ENCODE data around the gene TNFAIP8L2. TPM values are rescaled to one million over a fixed set of nuclear protein-coding genes. Genes with fewer than 3 reads are reported as not detected.
A peak's percentile ranks its signal among the peaks of the same experiment; 100 is the strongest.
"Not testable (repeated sequence)": the region's sequence is repeated elsewhere in the genome, so short reads cannot be mapped to it uniquely, and the experiment has no call there.

TNFAIP8L2 gene
- total and polyA plus RNA-seq, 10 donors = 26.3 to 63.4 (median 44.7) TPM

DNA sequence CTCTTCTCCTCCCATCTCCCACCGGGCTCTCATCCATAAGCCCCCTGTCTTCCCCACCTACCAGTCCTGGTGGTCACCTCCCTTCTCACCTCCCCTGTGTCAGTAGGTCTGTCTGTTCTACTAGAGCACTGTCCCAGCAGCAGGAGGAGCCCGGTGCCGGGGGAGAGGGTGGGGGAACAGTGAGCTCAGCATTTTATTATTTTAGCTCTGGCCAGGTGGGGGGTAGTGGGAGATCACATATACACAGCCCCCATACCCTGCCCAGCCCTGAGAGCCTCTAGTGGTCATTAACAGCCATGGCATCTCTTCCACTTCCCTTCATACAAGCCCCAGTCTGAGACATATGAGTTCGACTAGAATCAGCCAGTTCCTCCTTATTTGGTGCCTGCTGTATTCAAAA is 19.4 kb downstream of the TNFAIP8L2 start, which contains the start of gene TMOD4:
TMOD4 (minus strand) TSS at position 119 of the 400 bp plus-strand sequence. CDS start 1,106 bp downstream, outside the sequence.
- 57 to 66% (median 62%) methylated on average over 4 of the region's 4 CpGs for WGBS, 5 donors
- no peak within 1 kb of the TSS for H3K4me3 ChIP-seq
- peaks cover 4 to 100% (median 81%) of the 10 kb centered on the region in 6 donors for H3K36me3 ChIP-seq
- H3K9me3 ChIP-seq = no peaks in the 10 kb centered on the region
- intact Hi-C loops (cut with DNase I; ENCODE audit: low total_unique reads) = no loop called here
- peak within 1 kb of the TSS in 2 of 8 donors; percentile 28 to 47 for H3K27ac ChIP-seq
- H3K4me1 ChIP-seq = peaks cover 0 to 6% (median 2%) of the 10 kb centered on the region in 6 donors
- TF ChIP-seq POLR2AphosphoS5 (IDR thresholded peaks at IDR 0.05) = no peak
- TF ChIP-seq, protein P1, sequence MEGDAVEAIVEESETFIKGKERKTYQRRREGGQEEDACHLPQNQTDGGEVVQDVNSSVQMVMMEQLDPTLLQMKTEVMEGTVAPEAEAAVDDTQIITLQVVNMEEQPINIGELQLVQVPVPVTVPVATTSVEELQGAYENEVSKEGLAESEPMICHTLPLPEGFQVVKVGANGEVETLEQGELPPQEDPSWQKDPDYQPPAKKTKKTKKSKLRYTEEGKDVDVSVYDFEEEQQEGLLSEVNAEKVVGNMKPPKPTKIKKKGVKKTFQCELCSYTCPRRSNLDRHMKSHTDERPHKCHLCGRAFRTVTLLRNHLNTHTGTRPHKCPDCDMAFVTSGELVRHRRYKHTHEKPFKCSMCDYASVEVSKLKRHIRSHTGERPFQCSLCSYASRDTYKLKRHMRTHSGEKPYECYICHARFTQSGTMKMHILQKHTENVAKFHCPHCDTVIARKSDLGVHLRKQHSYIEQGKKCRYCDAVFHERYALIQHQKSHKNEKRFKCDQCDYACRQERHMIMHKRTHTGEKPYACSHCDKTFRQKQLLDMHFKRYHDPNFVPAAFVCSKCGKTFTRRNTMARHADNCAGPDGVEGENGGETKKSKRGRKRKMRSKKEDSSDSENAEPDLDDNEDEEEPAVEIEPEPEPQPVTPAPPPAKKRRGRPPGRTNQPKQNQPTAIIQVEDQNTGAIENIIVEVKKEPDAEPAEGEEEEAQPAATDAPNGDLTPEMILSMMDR (IDR thresholded peaks at IDR 0.05 in 8 of 11, conservative IDR thresholded peaks at IDR 0.05 in 3 of 11) = peak in 9 of 11 experiments; percentile 7 to 62 (median 35)
- peak; percentile 41 for DNase-seq
- no peaks in the 10 kb centered on the region for H3K27me3 ChIP-seq (replicated peaks in 1 of 7)

DNA sequence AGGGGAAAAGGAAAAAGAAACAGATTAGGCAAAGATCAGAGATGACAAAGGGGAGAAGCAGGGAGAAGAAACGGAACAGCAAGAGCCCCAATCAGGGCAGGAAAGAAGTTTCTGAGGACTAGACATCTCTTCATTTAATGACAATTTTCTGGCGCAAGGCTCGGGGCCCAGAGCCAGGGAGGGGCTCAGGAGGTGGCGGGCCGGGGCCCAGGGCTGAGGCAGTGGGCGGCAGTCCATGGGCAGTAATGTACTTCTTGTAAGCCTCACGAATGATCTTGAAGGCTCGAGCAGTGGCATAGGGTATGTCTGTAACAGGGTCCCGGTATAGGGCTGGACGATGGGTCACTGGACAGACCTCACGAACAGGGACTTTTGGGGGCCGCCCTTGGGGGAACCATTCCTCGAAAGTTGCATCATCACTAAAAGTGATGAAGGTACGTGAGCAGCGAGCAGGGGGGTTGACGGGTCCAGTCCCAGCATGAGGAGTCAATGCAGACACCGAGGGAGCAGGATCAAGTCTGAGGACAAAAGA is 20.1 kb downstream of the TNFAIP8L2 start:
- Histone ChIP-seq H3K4me3 (no peak overlapping the region), H3K27ac (no peak overlapping the region), H3K36me3 (peaks cover 4 to 100% (median 85%) of the 10 kb centered on the region in 6 donors), H3K27me3 (replicated peaks in 1 of 7) (no peaks in the 10 kb centered on the region), H3K9me3 (no peaks in the 10 kb centered on the region), H3K4me1 (peaks cover 0 to 6% (median 2%) of the 10 kb centered on the region in 6 donors)
- no peak for TF ChIP-seq POLR2A (IDR thresholded peaks at IDR 0.05)
- TF ChIP-seq, protein P1 (IDR thresholded peaks at IDR 0.05 in 8 of 11, conservative IDR thresholded peaks at IDR 0.05 in 3 of 11) = no peak
- no peak for TF ChIP-seq POLR2AphosphoS5 (IDR thresholded peaks at IDR 0.05)
- DNase-seq = peak; percentile 52
- WGBS, 5 donors = 94 to 97% (median 95%) methylated on average over 17 of the region's 17 CpGs
- intact Hi-C loops (cut with DNase I; ENCODE audit: low total_unique reads) = no loop called here

DNA sequence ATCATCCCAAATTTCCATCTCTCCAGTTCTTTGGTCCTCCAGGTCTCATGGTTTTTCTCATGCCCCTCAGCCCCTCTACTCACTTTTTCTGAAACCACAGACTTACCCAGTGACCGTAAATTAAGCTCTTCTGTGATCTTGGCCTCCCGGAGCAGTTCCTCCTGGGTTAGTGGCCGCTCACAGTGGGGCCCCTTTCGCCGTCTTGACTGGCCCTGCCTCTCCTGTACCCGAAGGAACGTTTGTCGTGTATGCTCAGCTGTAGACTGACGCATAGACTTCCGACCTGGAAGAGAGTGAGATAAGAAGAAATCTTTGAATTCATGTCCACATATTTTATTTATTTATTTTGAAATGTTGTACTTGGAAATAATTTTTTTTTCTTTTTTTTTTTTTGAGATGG is 27.8 kb downstream of the TNFAIP8L2 start:
- TF ChIP-seq POLR2AphosphoS5 (IDR thresholded peaks at IDR 0.05) (no peak), POLR2A (IDR thresholded peaks at IDR 0.05) (no peak)
- TF ChIP-seq, protein P1 (IDR thresholded peaks at IDR 0.05 in 8 of 11, conservative IDR thresholded peaks at IDR 0.05 in 3 of 11) = no peak
- Histone ChIP-seq H3K36me3 (peaks cover 4 to 78% (median 67%) of the 10 kb centered on the region in 6 donors), H3K27ac (no peak overlapping the region), H3K4me3 (no peak overlapping the region), H3K27me3 (replicated peaks in 1 of 7) (no peaks in the 10 kb centered on the region), H3K9me3 (no peaks in the 10 kb centered on the region), H3K4me1 (peaks cover 14 to 29% (median 21%) of the 10 kb centered on the region in 6 donors)
- WGBS, 5 donors = 95 to 97% (median 95%) methylated on average over 10 of the region's 10 CpGs
- DNase-seq = peak; percentile 37
- intact Hi-C loops (cut with DNase I; ENCODE audit: low total_unique reads) = no loop called here

DNA sequence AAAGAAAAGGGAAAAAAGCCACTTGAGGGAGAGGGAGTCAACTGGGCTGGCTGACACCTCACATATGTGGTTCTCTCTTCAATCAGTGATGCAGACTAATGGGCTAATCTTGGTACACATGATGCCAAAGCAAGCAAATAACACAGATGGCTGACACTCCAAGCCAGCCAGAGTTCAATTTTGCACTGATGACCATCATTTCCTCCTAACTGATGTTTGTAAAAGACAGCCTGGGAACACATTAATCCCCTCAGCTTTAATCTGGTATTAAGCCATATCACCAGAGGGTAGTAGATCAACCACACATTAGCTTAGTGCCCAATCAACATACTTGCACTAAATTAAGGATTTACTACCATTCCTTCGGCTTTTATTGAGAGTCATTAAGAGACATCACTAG is 30.8 kb downstream of the TNFAIP8L2 start:
- Histone ChIP-seq H3K4me3 (no peak overlapping the region), H3K27ac (no peak overlapping the region), H3K27me3 (replicated peaks in 1 of 7) (no peaks in the 10 kb centered on the region), H3K36me3 (peaks cover 0 to 48% (median 37%) of the 10 kb centered on the region in 6 donors), H3K9me3 (no peaks in the 10 kb centered on the region), H3K4me1 (peaks cover 16 to 42% (median 28%) of the 10 kb centered on the region in 6 donors)
- intact Hi-C loops (cut with DNase I; ENCODE audit: low total_unique reads) = no loop called here
- WGBS, 5 donors = 85 to 100% (median 95%) methylated on average over 1 of the region's 1 CpG
- TF ChIP-seq POLR2A (IDR thresholded peaks at IDR 0.05) (no peak), POLR2AphosphoS5 (IDR thresholded peaks at IDR 0.05) (no peak)
- DNase-seq = no peak

DNA sequence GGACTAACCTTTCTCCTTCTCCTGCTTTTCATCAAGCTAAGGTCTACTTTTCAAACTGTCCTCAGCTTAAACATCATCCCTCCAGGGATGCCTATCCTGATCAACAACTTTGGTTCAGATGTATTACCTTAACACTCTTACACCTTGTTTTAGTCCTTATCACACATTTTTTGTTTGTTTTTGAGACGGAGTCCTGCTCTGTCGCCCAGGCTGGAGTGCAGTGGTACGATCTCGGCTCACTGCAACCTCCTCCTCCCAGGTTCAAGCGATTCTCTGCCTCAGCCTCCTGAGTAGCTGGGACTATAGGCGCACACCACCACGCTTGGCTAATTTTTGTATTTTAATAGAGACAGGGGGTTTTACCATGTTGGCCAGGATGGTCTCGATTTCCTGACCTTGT is 32.2 kb downstream of the TNFAIP8L2 start:
- Histone ChIP-seq H3K4me1 (peaks cover 16 to 42% (median 28%) of the 10 kb centered on the region in 6 donors), H3K27ac (peak overlapping the region in 2 of 8 donors; percentile 91), H3K4me3 (peak overlapping the region in 7 of 8 donors; percentile 71 to 95 (median 77)), H3K36me3 (peaks cover 0 to 33% (median 22%) of the 10 kb centered on the region in 6 donors)
- H3K27me3 ChIP-seq (replicated peaks in 1 of 7); H3K9me3 ChIP-seq; DNase-seq; intact Hi-C loops (cut with DNase I; ENCODE audit: low total_unique reads): not testable (repeated sequence)
- WGBS, 5 donors = 80 to 85% (median 81%) methylated on average over 8 of the region's 8 CpGs

Measured in spleen (tissue), 11 donors.